Measurements from ENCODE around the gene OCIAD2.
"Not testable (repeated sequence)": the region's sequence is repeated elsewhere in the genome, so short reads cannot be mapped to it uniquely, and the experiment has no call there.

The OCIAD2 gene

DNA sequence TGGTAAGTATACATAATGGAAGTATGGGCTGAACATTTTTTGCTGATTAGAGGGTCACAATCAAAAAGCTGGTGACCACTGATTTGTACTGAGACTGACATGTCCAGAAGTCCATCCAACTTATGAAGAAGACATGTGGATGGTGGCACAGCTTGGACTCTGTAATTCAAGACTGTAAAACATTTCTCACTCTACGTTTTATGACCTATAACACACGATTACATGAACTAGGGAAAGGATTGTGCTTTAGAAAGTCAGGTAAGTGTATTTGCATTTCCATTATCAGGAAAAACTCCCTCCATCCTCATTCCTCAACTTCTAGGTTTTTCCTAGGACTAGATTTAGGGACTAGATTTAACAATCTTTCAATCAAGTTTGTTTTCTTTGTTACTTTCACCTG, 30.5 kb upstream of the OCIAD2 start:
- no CpG with 5 or more reads among the region's 2 CpGs for WGBS (ENCODE audit: extremely low coverage, insufficient coverage, low lambda C conversion rate)
- Histone ChIP-seq H3K4me1 (ENCODE audit: control insufficient read depth, low read depth, low read length) (no peaks in the 10 kb centered on the region), H3K23ac (ENCODE audit: low read length) (no peak overlapping the region), H4K5ac (ENCODE audit: low read length) (no peak overlapping the region), H3K4ac (ENCODE audit: low read depth, low read length) (no peak overlapping the region), H3K27ac (ENCODE audit: low read depth, low read length) (no peak overlapping the region), H3K4me2 (ENCODE audit: low read length) (no peak overlapping the region), H2AK5ac (ENCODE audit: low read length) (no peak overlapping the region), H4K8ac (ENCODE audit: low read depth, low read length) (no peak overlapping the region), H2BK5ac (ENCODE audit: low read length) (no peak overlapping the region), H2BK120ac (ENCODE audit: low read depth, low read length) (no peak overlapping the region), H2BK15ac (replicated peaks; ENCODE audit: low read depth) (no peak overlapping the region), H3K36me3 (ENCODE audit: control insufficient read depth, insufficient read depth, low read length) (no peaks in the 10 kb centered on the region), H3K79me1 (ENCODE audit: low read length) (no peaks in the 10 kb centered on the region), H3K27me3 (ENCODE audit: insufficient read depth, low read length, poor library complexity) (no peaks in the 10 kb centered on the region), H3K9ac (ENCODE audit: low read length) (no peak overlapping the region), H3K18ac (ENCODE audit: low read length) (no peak overlapping the region), H3K56ac (ENCODE audit: low read length) (no peak overlapping the region), H3K79me2 (ENCODE audit: control insufficient read depth, insufficient read depth, low read length) (no peaks in the 10 kb centered on the region), H3K4me3 (ENCODE audit: low read length) (no peak overlapping the region)
- DNase-seq = no peak

DNA sequence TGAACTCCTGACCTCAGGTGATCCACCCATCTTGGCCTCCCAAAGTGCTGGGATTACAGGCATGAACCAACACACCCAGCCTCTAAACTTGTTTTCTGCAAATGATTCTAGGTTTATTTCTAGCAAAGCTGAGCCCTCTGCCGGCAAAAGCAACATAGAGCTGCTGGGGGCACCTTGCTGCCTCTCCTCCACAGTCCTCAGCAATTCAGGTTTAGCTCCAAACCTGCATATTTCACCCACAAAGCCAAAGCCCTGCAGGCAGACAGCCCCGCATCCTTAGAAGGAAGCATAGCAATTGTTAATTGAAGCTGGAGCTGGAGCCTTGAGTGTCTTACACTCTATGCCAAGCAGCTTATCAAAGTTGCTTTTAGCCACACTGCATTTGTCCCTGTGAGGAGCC, 24.9 kb upstream of the OCIAD2 start:
- H3K4me3 ChIP-seq (ENCODE audit: low read length) = no peak overlapping the region
- no peak overlapping the region for H2BK120ac ChIP-seq (ENCODE audit: low read depth, low read length)
- no peak overlapping the region for H3K9ac ChIP-seq (ENCODE audit: low read length)
- H3K27me3 ChIP-seq (ENCODE audit: insufficient read depth, low read length, poor library complexity) = no peaks in the 10 kb centered on the region
- no peaks in the 10 kb centered on the region for H3K79me1 ChIP-seq (ENCODE audit: low read length)
- H3K56ac ChIP-seq (ENCODE audit: low read length) = no peak overlapping the region
- H3K18ac ChIP-seq (ENCODE audit: low read length) = no peak overlapping the region
- H3K4me2 ChIP-seq (ENCODE audit: low read length) = no peak overlapping the region
- H3K4ac ChIP-seq (ENCODE audit: low read depth, low read length) = no peak overlapping the region
- H4K5ac ChIP-seq (ENCODE audit: low read length) = no peak overlapping the region
- no peaks in the 10 kb centered on the region for H3K79me2 ChIP-seq (ENCODE audit: control insufficient read depth, insufficient read depth, low read length)
- H3K36me3 ChIP-seq (ENCODE audit: control insufficient read depth, insufficient read depth, low read length) = no peaks in the 10 kb centered on the region
- no peak overlapping the region for H3K23ac ChIP-seq (ENCODE audit: low read length)
- H4K8ac ChIP-seq (ENCODE audit: low read depth, low read length) = no peak overlapping the region
- no peaks in the 10 kb centered on the region for H3K4me1 ChIP-seq (ENCODE audit: control insufficient read depth, low read depth, low read length)
- no peak overlapping the region for H3K27ac ChIP-seq (ENCODE audit: low read depth, low read length)
- DNase-seq = no peak
- H2BK15ac ChIP-seq (replicated peaks; ENCODE audit: low read depth) = no peak overlapping the region
- no CpG with 5 or more reads among the region's 2 CpGs for WGBS (ENCODE audit: extremely low coverage, insufficient coverage, low lambda C conversion rate)
- no peak overlapping the region for H2BK5ac ChIP-seq (ENCODE audit: low read length)
- no peak overlapping the region for H2AK5ac ChIP-seq (ENCODE audit: low read length)

DNA sequence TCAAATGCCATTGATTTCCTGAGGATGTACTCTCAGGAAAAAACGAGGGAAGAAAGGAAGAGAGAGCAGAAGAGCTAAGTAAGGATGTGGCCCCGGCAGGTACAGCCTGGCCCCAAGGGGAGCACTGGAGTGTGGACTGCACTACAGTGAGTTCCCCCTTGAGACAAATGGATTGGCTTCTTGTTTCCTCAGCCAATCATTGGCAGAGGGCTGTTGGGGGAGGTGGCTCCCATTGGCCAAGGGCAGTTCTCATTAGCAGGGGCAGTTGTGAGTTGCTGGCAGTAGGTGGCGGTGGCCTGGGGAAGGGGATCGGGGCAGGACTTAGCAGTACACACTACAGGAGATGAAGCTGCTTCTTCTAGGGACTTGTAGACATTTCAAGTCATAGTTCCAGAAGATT, 24.1 kb upstream of the OCIAD2 start:
- Histone ChIP-seq H4K5ac (ENCODE audit: low read length) (no peak overlapping the region), H3K36me3 (ENCODE audit: control insufficient read depth, insufficient read depth, low read length) (no peaks in the 10 kb centered on the region), H2BK120ac (ENCODE audit: low read depth, low read length) (no peak overlapping the region), H3K56ac (ENCODE audit: low read length) (no peak overlapping the region), H4K8ac (ENCODE audit: low read depth, low read length) (no peak overlapping the region), H3K18ac (ENCODE audit: low read length) (no peak overlapping the region), H3K27me3 (ENCODE audit: insufficient read depth, low read length, poor library complexity) (no peaks in the 10 kb centered on the region), H3K4me2 (ENCODE audit: low read length) (no peak overlapping the region), H2BK5ac (ENCODE audit: low read length) (no peak overlapping the region), H3K4ac (ENCODE audit: low read depth, low read length) (no peak overlapping the region), H3K23ac (ENCODE audit: low read length) (no peak overlapping the region), H2AK5ac (ENCODE audit: low read length) (no peak overlapping the region), H3K27ac (ENCODE audit: low read depth, low read length) (no peak overlapping the region), H3K4me1 (ENCODE audit: control insufficient read depth, low read depth, low read length) (no peaks in the 10 kb centered on the region), H3K79me1 (ENCODE audit: low read length) (no peaks in the 10 kb centered on the region), H3K4me3 (ENCODE audit: low read length) (no peak overlapping the region), H3K9ac (ENCODE audit: low read length) (no peak overlapping the region), H2BK15ac (replicated peaks; ENCODE audit: low read depth) (no peak overlapping the region), H3K79me2 (ENCODE audit: control insufficient read depth, insufficient read depth, low read length) (no peaks in the 10 kb centered on the region)
- no CpG with 5 or more reads among the region's 4 CpGs for WGBS (ENCODE audit: extremely low coverage, insufficient coverage, low lambda C conversion rate)
- DNase-seq = peak; percentile 42

- no peak overlapping the region for H3K4me3 ChIP-seq (ENCODE audit: low read length)
- no peak overlapping the region for H3K9ac ChIP-seq (ENCODE audit: low read length)
- H3K23ac ChIP-seq (ENCODE audit: low read length) = no peak overlapping the region
- no peak overlapping the region for H2BK5ac ChIP-seq (ENCODE audit: low read length)
- no peak overlapping the region for H3K27ac ChIP-seq (ENCODE audit: low read depth, low read length)
- no CpG with 5 or more reads among the region's 4 CpGs for WGBS (ENCODE audit: extremely low coverage, insufficient coverage, low lambda C conversion rate)
- H2BK15ac ChIP-seq (replicated peaks; ENCODE audit: low read depth) = no peak overlapping the region
- H3K27me3 ChIP-seq (ENCODE audit: insufficient read depth, low read length, poor library complexity) = no peaks in the 10 kb centered on the region
- no peak overlapping the region for H3K56ac ChIP-seq (ENCODE audit: low read length)
- no peaks in the 10 kb centered on the region for H3K79me2 ChIP-seq (ENCODE audit: control insufficient read depth, insufficient read depth, low read length)
- no peak for DNase-seq
- H4K5ac ChIP-seq (ENCODE audit: low read length) = no peak overlapping the region
- no peak overlapping the region for H2AK5ac ChIP-seq (ENCODE audit: low read length)
- no peaks in the 10 kb centered on the region for H3K4me1 ChIP-seq (ENCODE audit: control insufficient read depth, low read depth, low read length)
- no peak overlapping the region for H3K4ac ChIP-seq (ENCODE audit: low read depth, low read length)
- H3K18ac ChIP-seq (ENCODE audit: low read length) = no peak overlapping the region
- H2BK120ac ChIP-seq (ENCODE audit: low read depth, low read length) = no peak overlapping the region
- no peaks in the 10 kb centered on the region for H3K79me1 ChIP-seq (ENCODE audit: low read length)
- H3K4me2 ChIP-seq (ENCODE audit: low read length) = no peak overlapping the region
- H4K8ac ChIP-seq (ENCODE audit: low read depth, low read length) = no peak overlapping the region
- H3K36me3 ChIP-seq (ENCODE audit: control insufficient read depth, insufficient read depth, low read length) = no peaks in the 10 kb centered on the region
Measured at GRCh38 chr4:48924416-48924815, 17.8 kb upstream of the OCIAD2 start.

- not testable (repeated sequence) for DNase-seq; H3K27ac ChIP-seq (ENCODE audit: low read depth, low read length); H3K18ac ChIP-seq (ENCODE audit: low read length); H3K27me3 ChIP-seq (ENCODE audit: insufficient read depth, low read length, poor library complexity); H3K4me2 ChIP-seq (ENCODE audit: low read length); H3K9ac ChIP-seq (ENCODE audit: low read length); H4K5ac ChIP-seq (ENCODE audit: low read length); H3K36me3 ChIP-seq (ENCODE audit: control insufficient read depth, insufficient read depth, low read length); H3K4me1 ChIP-seq (ENCODE audit: control insufficient read depth, low read depth, low read length); H4K8ac ChIP-seq (ENCODE audit: low read depth, low read length); H2BK5ac ChIP-seq (ENCODE audit: low read length); H3K79me2 ChIP-seq (ENCODE audit: control insufficient read depth, insufficient read depth, low read length); H3K79me1 ChIP-seq (ENCODE audit: low read length); H2AK5ac ChIP-seq (ENCODE audit: low read length); H3K4me3 ChIP-seq (ENCODE audit: low read length); H3K56ac ChIP-seq (ENCODE audit: low read length); H3K23ac ChIP-seq (ENCODE audit: low read length); H3K4ac ChIP-seq (ENCODE audit: low read depth, low read length); H2BK15ac ChIP-seq (replicated peaks; ENCODE audit: low read depth); H2BK120ac ChIP-seq (ENCODE audit: low read depth, low read length)
- WGBS (ENCODE audit: extremely low coverage, insufficient coverage, low lambda C conversion rate) = no CpG with 5 or more reads among the region's 7 CpGs
Measured at GRCh38 chr4:48923065-48923464, 16.5 kb upstream of the OCIAD2 start.

GRCh38 chr4:48914311-48914710, 7.7 kb upstream of the OCIAD2 start:
- no peaks in the 10 kb centered on the region for H3K79me2 ChIP-seq (ENCODE audit: control insufficient read depth, insufficient read depth, low read length)
- H2BK15ac ChIP-seq (replicated peaks; ENCODE audit: low read depth) = no peak overlapping the region
- peak; percentile 62 for DNase-seq
- no peak overlapping the region for H3K4me3 ChIP-seq (ENCODE audit: low read length)
- no peak overlapping the region for H3K4ac ChIP-seq (ENCODE audit: low read depth, low read length)
- no peaks in the 10 kb centered on the region for H3K36me3 ChIP-seq (ENCODE audit: control insufficient read depth, insufficient read depth, low read length)
- H3K4me2 ChIP-seq (ENCODE audit: low read length) = no peak overlapping the region
- no peak overlapping the region for H2BK120ac ChIP-seq (ENCODE audit: low read depth, low read length)
- no peak overlapping the region for H4K5ac ChIP-seq (ENCODE audit: low read length)
- H3K27me3 ChIP-seq (ENCODE audit: insufficient read depth, low read length, poor library complexity) = no peaks in the 10 kb centered on the region
- no peaks in the 10 kb centered on the region for H3K4me1 ChIP-seq (ENCODE audit: control insufficient read depth, low read depth, low read length)
- H3K9ac ChIP-seq (ENCODE audit: low read length) = no peak overlapping the region
- no peak overlapping the region for H2AK5ac ChIP-seq (ENCODE audit: low read length)
- H2BK5ac ChIP-seq (ENCODE audit: low read length) = no peak overlapping the region
- no peak overlapping the region for H4K8ac ChIP-seq (ENCODE audit: low read depth, low read length)
- H3K56ac ChIP-seq (ENCODE audit: low read length) = no peak overlapping the region
- no CpG with 5 or more reads among the region's 3 CpGs for WGBS (ENCODE audit: extremely low coverage, insufficient coverage, low lambda C conversion rate)
- H3K23ac ChIP-seq (ENCODE audit: low read length) = no peak overlapping the region
- no peaks in the 10 kb centered on the region for H3K79me1 ChIP-seq (ENCODE audit: low read length)
- H3K18ac ChIP-seq (ENCODE audit: low read length) = no peak overlapping the region
- no peak overlapping the region for H3K27ac ChIP-seq (ENCODE audit: low read depth, low read length)
